Fibroblast of villous mesenchyme (primary cell): ENCODE data around the gene CCR5AS.
"Not testable (repeated sequence)": the region's sequence is repeated elsewhere in the genome, so short reads cannot be mapped to it uniquely, and the experiment has no call there.

ENCODE experiments used
- DNase-seq: peaks from one replicate; pipeline ENCODE4 v3.0.0-alpha.2; 2010; ENCODE audit warnings: low read depth
- H3K4me3 ChIP-seq: 2 replicates; pipeline ENCODE4 v1.5.1; 2011; ENCODE audit warnings: low read depth, mild to moderate bottlenecking, low read length
- TF ChIP-seq, protein P1 (sequence below): IDR thresholded peaks from 2 replicates; pipeline ENCODE4 v1.5.1; 2012; ENCODE audit warnings: low read depth, mild to moderate bottlenecking, low read length; ENCODE audit not compliant: insufficient read depth

Gene CCR5AS

DNA sequence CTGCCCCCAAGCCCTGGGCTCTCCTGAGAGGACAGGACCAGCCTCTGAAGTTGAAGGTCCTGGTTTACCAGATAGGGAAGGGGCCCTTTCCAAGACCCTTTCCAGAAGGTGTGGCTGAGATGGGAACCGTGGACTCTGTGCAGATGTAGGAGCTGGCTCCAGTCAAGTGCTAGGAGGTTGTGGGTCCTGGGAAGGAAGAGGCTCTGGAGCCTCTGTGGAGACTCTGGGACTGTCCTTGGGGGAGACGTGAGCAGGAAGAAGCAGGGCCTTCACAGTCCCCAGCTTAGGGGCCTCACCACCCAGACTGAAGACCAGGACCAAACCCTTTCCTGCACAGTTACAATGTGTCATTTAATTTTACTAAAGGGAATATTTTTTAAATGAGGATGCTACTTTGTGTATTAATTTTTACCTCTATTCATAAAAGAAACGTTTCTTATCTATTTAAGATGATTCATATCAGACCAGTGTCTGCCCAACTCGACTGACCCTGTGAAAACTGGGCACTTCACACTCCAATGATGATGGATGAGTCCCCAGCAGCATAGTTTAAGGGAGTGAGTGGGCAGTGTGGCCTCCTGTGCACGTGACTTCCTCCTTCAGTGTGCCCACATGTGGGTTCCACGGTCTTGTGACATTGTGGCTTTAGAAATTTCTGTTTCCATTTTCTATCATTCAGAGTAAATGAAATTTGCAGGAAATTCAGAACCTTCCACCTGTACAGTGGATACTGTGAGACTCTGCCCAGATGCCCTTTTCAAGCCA is 10.9 kb downstream of the CCR5AS start:
- TF ChIP-seq, protein P1, sequence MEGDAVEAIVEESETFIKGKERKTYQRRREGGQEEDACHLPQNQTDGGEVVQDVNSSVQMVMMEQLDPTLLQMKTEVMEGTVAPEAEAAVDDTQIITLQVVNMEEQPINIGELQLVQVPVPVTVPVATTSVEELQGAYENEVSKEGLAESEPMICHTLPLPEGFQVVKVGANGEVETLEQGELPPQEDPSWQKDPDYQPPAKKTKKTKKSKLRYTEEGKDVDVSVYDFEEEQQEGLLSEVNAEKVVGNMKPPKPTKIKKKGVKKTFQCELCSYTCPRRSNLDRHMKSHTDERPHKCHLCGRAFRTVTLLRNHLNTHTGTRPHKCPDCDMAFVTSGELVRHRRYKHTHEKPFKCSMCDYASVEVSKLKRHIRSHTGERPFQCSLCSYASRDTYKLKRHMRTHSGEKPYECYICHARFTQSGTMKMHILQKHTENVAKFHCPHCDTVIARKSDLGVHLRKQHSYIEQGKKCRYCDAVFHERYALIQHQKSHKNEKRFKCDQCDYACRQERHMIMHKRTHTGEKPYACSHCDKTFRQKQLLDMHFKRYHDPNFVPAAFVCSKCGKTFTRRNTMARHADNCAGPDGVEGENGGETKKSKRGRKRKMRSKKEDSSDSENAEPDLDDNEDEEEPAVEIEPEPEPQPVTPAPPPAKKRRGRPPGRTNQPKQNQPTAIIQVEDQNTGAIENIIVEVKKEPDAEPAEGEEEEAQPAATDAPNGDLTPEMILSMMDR: no peak
- no peak overlapping the region for H3K4me3 ChIP-seq
- no peak for DNase-seq

DNA sequence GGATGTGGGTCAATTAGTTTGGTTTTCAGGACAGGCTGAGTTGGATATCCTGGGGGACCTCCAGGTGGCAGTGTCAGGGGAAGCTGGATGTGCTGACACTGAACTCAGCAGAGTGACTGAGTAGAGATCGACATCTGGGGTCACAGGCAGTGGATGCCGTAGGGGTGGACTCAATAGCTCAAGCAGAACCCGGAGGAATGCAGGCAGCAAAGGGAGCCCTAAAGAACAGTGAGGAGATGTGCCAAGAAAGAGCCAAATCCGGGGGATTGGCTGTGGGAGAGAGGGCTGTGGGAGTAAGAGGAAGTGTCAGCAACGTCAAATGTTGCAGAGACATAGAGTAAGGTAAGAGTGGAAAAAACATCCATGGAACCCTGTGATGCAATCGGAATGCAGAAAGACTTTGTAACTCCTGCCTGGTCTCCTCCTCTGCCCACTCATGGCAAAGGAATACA is 11.6 kb downstream of the CCR5AS start:
- peak; percentile 59 for DNase-seq
- TF ChIP-seq, protein P1: no peak
- no peak overlapping the region for H3K4me3 ChIP-seq

DNA sequence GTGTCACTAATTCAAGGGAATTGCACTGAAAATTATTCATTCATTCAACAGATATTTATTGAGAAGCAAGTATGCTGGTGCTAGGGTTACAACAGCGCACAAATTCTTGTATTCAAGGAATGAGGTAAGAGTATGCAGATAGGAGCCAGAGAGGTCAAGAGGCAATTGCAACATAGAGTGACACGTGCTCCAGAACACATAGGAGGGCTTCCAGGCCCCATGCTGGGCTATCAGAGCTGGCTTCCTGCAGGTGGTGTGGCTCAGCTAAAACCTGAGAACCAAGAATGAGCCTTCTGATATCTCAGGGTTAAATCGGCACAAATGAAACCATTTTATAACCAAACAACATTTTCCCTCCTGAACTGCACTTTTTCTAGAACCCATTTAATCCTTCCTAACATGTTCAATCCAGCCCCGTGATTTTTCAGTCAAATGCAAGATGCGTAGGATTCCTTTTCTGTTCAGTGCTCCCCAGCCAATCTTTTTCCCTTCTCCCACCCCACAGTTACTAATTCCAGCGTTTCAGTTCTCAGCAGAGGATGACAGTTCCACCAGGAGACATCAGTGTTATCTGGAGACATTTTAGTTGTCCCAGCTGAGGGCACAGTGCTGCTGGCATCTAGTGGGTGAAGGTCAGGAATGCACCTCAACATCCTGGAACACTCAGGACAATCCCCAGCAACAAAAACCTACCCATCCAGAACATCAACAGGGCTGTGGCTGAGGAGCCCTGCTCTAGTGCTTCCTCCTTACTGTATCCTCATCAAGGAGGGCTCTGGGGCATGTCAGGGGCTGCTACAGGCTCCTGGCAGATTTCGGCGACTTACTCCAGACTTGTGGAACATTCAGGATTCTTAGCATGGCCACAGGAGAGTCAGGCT is 13.1 kb downstream of the CCR5AS start:
- TF ChIP-seq, protein P1: no peak
- DNase-seq: peak; percentile 59
- H3K4me3 ChIP-seq: no peak overlapping the region

DNA sequence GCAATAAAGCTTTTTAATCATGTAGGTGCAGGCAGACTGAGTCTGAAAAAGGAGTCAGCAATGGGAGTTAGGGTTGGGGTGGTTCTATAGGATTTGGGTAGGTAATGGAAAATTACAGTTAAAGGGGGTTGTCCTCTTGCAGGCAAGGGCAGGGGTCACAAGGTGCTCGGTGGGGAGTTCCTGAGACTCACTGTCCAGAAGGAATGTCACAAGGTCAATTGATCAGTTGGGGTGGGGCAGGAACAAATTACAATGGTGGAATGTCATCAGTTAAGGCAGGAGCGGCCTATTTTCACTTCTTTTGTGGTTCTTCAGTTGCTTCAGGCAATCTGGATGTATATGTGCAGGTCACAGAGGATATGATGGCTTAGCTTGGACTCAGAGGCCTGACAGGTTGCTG is 13.9 kb downstream of the CCR5AS start:
- no peak for DNase-seq
- TF ChIP-seq, protein P1: no peak
- no peak overlapping the region for H3K4me3 ChIP-seq

DNA sequence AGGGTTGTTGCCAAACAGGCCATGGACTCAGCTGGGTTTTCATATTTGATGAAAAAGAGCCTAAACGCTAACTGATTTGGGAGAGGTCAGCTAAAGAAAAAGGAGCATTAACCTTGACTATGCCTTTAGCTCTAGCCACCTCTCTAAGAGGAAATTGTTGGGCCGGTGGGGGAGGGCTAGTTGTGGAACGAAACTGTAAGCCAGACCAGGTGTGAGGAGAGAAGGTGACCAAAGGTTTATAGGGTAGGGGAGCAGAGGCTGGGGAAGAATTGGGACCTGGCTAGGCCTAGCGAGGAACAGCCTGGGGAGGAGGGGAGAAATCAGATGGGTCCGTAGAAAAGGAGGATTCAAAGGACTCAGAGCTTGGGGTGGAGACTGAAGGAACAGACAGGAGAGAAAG is 15.3 kb downstream of the CCR5AS start:
- not testable (repeated sequence) for H3K4me3 ChIP-seq, DNase-seq

DNA sequence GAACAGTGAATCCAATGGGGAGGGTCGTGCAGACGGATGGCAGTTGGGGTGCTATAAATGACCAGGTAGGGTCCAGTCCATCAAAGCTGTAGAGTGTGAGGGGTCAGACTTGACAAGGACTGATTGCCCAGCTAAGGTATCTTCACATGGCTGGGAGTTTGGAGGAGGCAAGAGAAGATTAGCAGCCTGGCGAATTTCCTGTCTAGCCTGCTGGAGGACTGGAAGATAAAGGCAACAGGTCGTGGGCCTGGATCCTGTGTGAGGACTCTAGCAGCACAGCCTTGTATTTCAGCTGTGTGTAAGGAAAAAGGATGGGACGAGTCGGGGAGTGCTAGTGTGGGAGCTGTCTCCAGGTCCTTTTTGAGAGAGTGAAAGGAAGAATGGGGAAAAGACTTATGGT is 17.6 kb downstream of the CCR5AS start:
- DNase-seq: no peak
- TF ChIP-seq, protein P1: no peak
- no peak overlapping the region for H3K4me3 ChIP-seq

DNA sequence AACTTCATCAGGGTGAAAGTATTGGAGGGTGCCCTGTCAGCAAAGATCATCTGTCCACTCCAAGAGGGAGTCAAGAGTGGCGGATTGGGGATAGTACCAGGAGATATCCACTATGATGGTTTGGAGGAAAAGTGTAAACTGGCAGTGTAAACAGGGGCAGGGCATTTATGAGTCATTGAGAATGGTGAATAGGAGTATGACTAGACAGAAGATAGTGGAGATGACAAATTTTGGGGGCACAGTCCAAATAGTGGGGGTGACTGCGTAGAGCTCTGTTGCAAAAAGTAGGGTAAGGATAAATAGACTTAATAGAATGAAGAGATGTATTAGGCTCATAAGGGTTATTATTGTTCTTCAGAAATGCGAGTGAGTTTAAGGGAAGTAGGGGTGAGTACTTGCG is 18.0 kb downstream of the CCR5AS start:
- not testable (repeated sequence) for DNase-seq, H3K4me3 ChIP-seq
